Suppressor macrophage (primary cell): ENCODE data around the gene KLRG1.

ENCODE experiments used
- DNase-seq, 4 experiments: peaks; one replicate each; pipeline ENCODE4 v3.0.0-alpha.2; 2020 to 2022

The KLRG1 gene

GRCh38 chr12:9040484-9041186, 51.3 kb downstream of the KLRG1 start:
- DNase-seq = no peak

DNA sequence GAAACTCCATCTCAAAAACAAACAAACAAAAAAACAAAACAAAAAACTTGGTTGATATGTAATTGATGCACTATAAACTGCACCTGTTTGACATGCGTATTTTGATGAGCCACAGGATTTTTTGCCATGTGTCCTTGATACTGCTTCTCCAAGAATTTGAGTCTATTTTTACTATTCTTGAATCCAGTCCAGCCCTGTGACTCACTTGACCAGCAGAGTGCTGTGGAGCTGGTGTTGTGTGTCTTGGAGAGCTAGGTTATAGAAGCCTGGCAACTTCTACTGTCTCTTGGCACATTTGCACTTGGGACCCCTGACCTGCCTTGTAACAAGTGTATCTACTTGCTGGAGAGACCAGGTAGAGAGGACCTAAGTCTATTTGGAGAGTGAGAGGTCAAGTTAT, 52.0 kb downstream of the KLRG1 start:
- no peak for DNase-seq

DNA sequence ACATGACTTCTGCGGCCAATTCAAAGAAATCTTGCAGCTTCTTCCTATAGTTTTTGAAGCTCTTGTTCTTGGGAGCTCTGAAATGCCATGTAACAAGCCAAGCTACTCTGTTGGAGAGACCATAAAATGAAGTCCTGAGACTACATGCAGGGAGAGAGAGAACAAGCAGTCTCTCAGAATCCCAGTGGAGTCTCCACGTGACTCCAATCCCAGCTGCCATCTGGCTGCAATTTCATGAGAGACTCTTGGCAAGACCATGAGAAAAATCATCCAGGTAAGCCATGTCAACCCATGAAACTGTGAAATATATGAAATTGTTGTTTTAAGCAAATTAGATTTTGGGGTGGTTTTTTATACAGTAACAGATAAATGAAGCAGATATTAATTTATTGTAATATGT, 54.4 kb downstream of the KLRG1 start:
- DNase-seq = no peak

DNA sequence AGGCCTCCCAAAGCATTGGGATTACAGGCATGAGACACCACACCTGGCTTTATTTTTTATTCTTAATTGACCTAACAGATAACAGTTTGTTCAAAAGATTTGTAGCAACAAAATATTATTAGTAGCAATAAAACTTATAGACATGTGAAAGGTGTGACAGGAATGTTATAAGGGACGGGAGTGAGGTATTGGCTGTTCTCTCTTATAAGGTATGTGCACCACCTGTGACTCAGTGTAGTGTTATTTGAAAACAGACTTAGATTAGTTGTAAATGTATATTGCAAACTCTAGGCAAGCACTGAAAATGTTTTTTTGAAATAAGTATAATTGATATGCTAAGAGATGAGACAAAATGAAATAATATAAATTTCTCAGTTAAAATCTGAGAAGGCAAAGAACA, 57.8 kb downstream of the KLRG1 start:
- no peak for DNase-seq

- DNase-seq = no peak
These were observed 59.6 kb downstream of the KLRG1 start for GRCh38 chr12:9048930-9049329.

GRCh38 chr12:9049520-9050133, 60.3 kb downstream of the KLRG1 start:
- peak; percentile 63 to 84 (median 74) for DNase-seq

GRCh38 chr12:9050521-9051157, 61.3 kb downstream of the KLRG1 start:
- no peak for DNase-seq

- peak; percentile 63 to 84 (median 77) for DNase-seq
These were observed 61.8 kb downstream of the KLRG1 start for GRCh38 chr12:9051158-9051550.

GRCh38 chr12:9052610-9053009, 63.3 kb downstream of the KLRG1 start:
- no peak for DNase-seq
